Stomach (tissue), 9 donors: Measurements from ENCODE around the gene SMG9. TPM values are rescaled to one million over a fixed set of nuclear protein-coding genes. Genes with fewer than 3 reads are reported as not detected.
A peak's percentile ranks its signal among the peaks of the same experiment; 100 is the strongest.

Experiments used
- DNase-seq, 2 donors: peaks; one replicate each; pipeline versions ENCODE4 v3.0.0 to v3.0.0-alpha.2; 2013 to 2019
- H3K27ac ChIP-seq, 5 donors: fragments of 200-600 bp in 4 of 5; sonication (generic) in 4 of 5; one replicate each; pipeline ENCODE4 v1.5.1; 2013 to 2019; ENCODE audit warnings: mild to moderate bottlenecking in 1 of 5, moderate library complexity in 1 of 5
- H3K27me3 ChIP-seq, 3 donors: fragments of 200-600 bp; sonication (generic); one replicate each; pipeline ENCODE4 v1.5.1; 2017 to 2019; ENCODE audit warnings: mixed run types in 1 of 3
- H3K36me3 ChIP-seq, 4 donors: fragments of 200-600 bp; sonication (generic); 1 replicate in 3 of 4; 2 replicates in 1 of 4; pipeline ENCODE4 v1.5.1; 2016 to 2019
- H3K4me1 ChIP-seq, 4 donors: fragments of 200-600 bp; sonication (generic); one replicate each; pipeline ENCODE4 v1.5.1; 2016 to 2019
- H3K4me3 ChIP-seq, 4 donors: fragments of 200-600 bp; sonication (generic) in 3 of 4; one replicate each; pipeline ENCODE4 v1.5.1; 2016 to 2019; ENCODE audit warnings: mild to moderate bottlenecking in 1 of 4
- H3K9me3 ChIP-seq, 4 donors: fragments of 200-600 bp; sonication (generic); one replicate each; pipeline ENCODE4 v1.5.1; 2016 to 2019
- EP300 ChIP-seq: sonication (generic); formaldehyde crosslinking; IDR thresholded peaks from one replicate; pipeline ENCODE4 v1.6.1; 2017; ENCODE audit warnings: antibody characterized with exemption
- POLR2A ChIP-seq, 4 donors: fragments of 450-650 bp; IDR thresholded peaks; one replicate each; pipeline ENCODE4 v1.6.1; 2016; ENCODE audit warnings: antibody characterized with exemption in 4 of 4, control low read depth in 2 of 4, mild to moderate bottlenecking in 1 of 4, moderate library complexity in 1 of 4
- POLR2AphosphoS5 ChIP-seq, 3 donors: sonication (generic); formaldehyde crosslinking; IDR thresholded peaks; one replicate each; pipeline ENCODE4 v1.6.1; 2016; ENCODE audit warnings: antibody characterized with exemption in 3 of 3
- WGBS, 5 donors: extraction: QIAGEN DNeasy Blood & Tissue Kit in 3 of 5; methylation state at CpG; one replicate each; pipeline versions ENCODE4 v1.1.5 to v1.1.7; 2013 to 2018; 5-methylcytosine and 5-hydroxymethylcytosine counted together
- intact Hi-C: fragments of 100-400 bp; cut with DNase I; formaldehyde crosslinking; loops from one replicate; pipeline ENCODE4 v1.15.1; 2023; ENCODE audit warnings: low total_unique reads
- polyA plus RNA-seq, 3 donors: library from polyadenylated mRNA; stranded (reverse); fragments of 200-250 nt; gene quantifications; one replicate each; pipeline ENCODE4 v1.2.3, GENCODE V29; 2013
- total RNA-seq, 5 donors: library from RNA; depleted of rRNA; stranded (reverse); fragments of >200 nt; gene quantifications; one replicate each; pipeline versions ENCODE4 v1.1.0 to v1.2.3, GENCODE V29; 2014 to 2016
- TF ChIP-seq, protein P1 (sequence below), 7 experiments: fragments of 450-650 bp in 4 of 7; fragments of 200-600 bp in 3 of 7; sonication (generic) in 3 of 7; IDR thresholded peaks; one replicate each; pipeline ENCODE4 v1.5.1; 2016 to 2019; ENCODE audit warnings: antibody characterized with exemption in 7 of 7, control low read depth in 2 of 7, mild to moderate bottlenecking in 1 of 7
- donor health status: healthy with polysubstance abuse.
- donor health status: Bipolar disorder and iron deficiency.
- donor health status: healthy.

Gene SMG9
- total and polyA plus RNA-seq, 8 donors, result 3.5 to 59.4 (median 17.0) TPM

DNA sequence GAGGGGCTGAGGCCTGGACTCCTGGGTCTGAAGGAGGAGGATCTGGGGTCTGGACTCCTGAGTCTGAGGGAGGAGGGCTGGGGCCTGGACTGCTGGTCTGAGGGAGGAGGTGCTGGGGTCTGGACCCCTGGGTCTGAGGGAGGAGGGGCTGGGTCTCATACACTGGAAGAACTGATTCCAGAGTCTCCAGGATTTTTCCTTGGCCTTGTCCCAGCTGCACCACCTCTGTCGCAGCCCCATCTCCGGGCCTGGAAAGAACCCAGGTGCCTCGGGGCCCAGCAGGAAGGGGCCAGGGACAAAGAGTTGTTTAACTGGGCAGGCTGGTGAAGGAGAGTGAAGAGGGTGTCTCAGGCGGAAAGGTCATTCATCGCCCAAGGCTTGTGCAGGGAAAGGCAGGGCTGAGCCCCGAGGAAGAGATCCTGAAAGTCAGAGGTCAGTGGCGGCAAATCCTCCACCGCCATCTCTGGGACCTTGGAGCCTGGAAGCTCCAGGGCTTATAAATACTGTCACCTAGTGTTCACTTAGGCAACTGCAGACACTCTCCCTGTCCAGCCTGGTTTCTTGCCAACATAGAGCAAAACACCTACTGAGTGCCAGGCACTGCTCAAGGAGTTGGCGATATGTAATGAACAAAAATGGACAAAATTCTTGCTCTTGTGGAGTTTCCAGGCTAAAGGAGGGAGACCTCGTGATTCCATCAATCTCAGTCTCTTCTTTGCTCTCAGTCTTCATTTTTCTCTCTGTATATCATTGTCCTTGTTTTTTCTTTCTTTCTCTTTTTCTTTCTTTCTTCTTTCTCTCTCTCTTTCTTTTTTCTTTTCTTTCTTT, 30.4 kb upstream of the SMG9 start:
- WGBS, 5 donors, result 5 to 11% (median 8%) methylated on average over 10 of the region's 10 CpGs
- Histone ChIP-seq H3K4me1 (peaks cover 9 to 49% (median 13%) of the 10 kb centered on the region in 4 donors), H3K36me3 (no peaks in the 10 kb centered on the region), H3K4me3 (no peak overlapping the region), H3K27ac (peak overlapping the region; percentile 16 to 76 (median 59)), H3K27me3 (peaks cover 0 to 49% (median 0%) of the 10 kb centered on the region in 3 donors), H3K9me3 (no peaks in the 10 kb centered on the region)
- TF ChIP-seq, protein P1, sequence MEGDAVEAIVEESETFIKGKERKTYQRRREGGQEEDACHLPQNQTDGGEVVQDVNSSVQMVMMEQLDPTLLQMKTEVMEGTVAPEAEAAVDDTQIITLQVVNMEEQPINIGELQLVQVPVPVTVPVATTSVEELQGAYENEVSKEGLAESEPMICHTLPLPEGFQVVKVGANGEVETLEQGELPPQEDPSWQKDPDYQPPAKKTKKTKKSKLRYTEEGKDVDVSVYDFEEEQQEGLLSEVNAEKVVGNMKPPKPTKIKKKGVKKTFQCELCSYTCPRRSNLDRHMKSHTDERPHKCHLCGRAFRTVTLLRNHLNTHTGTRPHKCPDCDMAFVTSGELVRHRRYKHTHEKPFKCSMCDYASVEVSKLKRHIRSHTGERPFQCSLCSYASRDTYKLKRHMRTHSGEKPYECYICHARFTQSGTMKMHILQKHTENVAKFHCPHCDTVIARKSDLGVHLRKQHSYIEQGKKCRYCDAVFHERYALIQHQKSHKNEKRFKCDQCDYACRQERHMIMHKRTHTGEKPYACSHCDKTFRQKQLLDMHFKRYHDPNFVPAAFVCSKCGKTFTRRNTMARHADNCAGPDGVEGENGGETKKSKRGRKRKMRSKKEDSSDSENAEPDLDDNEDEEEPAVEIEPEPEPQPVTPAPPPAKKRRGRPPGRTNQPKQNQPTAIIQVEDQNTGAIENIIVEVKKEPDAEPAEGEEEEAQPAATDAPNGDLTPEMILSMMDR (IDR thresholded peaks at IDR 0.05), result peak in 5 of 7 experiments; percentile 90 to 96 (median 93)
- TF ChIP-seq POLR2AphosphoS5 (IDR thresholded peaks at IDR 0.05), result no peak
- intact Hi-C loops, result loop anchor here (5.0 kb wide), 1 partner anchor 38 kb away; no protein-coding TSS in a partner anchor
- DNase-seq, result peak; percentile 58 to 84

DNA sequence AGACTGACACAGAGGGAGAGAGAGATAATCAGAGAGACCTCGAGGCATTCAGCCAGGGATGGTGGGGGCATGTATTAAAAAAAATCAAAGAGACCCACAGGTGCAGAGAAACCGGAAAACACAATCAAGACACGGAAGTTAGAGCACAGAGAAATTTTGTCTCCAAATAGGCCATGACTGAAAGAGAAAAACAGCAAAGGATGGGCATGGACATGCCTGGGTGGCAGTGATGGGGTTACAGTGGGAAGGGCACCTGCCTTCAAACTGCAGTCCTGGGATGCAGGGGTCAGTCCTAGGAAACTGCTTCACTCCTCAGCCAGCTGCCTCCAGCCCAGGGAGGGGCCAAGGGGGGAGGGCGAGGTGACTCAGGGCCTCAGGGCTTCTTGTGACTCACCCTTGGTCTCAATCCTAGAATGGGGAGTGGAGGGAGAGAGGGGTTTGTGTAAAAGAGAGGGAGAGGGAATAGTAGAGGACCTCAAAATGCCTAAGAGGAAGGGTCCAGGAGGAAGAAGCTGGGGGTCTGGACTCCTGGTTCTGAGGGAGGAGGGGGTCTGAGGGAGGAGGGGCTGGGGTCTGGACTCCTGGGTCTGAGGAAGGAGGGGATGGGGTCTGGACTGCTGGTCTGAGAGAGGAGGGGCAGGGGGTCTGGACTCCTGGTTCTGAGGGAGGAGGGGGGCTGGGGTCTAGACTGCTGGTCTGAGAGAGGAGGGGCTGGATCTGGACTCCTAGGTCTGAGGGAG, 29.6 kb upstream of the SMG9 start:
- Histone ChIP-seq H3K27me3 (peaks cover 0 to 45% (median 0%) of the 10 kb centered on the region in 3 donors), H3K4me1 (peaks cover 12 to 57% (median 19%) of the 10 kb centered on the region in 4 donors), H3K4me3 (no peak overlapping the region), H3K36me3 (no peaks in the 10 kb centered on the region), H3K9me3 (no peaks in the 10 kb centered on the region), H3K27ac (peak overlapping the region; percentile 16 to 76 (median 59))
- intact Hi-C loops, result loop anchor here (5.0 kb wide), 1 partner anchor 37 kb away; no protein-coding TSS in a partner anchor
- 30 to 60% (median 53%) methylated on average over 4 of the region's 4 CpGs for WGBS, 5 donors
- peak; percentile 62 to 84 for DNase-seq
- TF ChIP-seq POLR2AphosphoS5 (IDR thresholded peaks at IDR 0.05), result peak in 2 of 3 donors; percentile 39 to 41
- TF ChIP-seq, protein P1 (IDR thresholded peaks at IDR 0.05), result no peak

DNA sequence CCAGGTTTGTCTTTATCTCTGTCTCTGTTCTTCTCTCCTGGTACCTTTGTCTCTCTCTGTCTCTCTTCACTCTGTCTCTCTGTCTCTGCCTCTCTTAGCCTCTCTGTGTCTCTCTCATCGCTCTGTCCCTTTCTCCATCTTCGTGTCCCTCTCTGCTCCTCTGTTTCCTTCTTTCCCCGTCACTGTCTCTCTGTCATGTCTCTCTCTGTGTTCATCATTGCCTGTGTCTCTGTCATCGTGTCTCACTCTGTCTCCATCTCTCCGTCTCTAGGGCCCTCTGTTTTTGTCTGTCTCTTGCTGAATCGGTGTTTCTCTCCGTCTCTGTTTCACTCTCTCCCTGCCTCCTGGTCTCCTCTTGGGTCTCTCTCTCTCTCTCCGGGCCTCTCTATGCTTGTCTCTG, 28.9 kb upstream of the SMG9 start:
- no peak for DNase-seq
- Histone ChIP-seq H3K36me3 (no peaks in the 10 kb centered on the region), H3K27me3 (peaks cover 0 to 51% (median 0%) of the 10 kb centered on the region in 3 donors), H3K9me3 (no peaks in the 10 kb centered on the region), H3K4me1 (peaks cover 18 to 65% (median 26%) of the 10 kb centered on the region in 4 donors), H3K27ac (peak overlapping the region in 2 of 5 donors; percentile 69 to 76), H3K4me3 (no peak overlapping the region)
- intact Hi-C loops, result loop anchor here (5.0 kb wide), 1 partner anchor 36 kb away; no protein-coding TSS in a partner anchor
- WGBS, 5 donors, result 91 to 96% (median 94%) methylated on average over 8 of the region's 8 CpGs
- no peak for TF ChIP-seq POLR2A (IDR thresholded peaks at IDR 0.05)
- TF ChIP-seq, protein P1 (IDR thresholded peaks at IDR 0.05), result no peak
- no peak for TF ChIP-seq POLR2AphosphoS5 (IDR thresholded peaks at IDR 0.05)
- no peak for TF ChIP-seq EP300

DNA sequence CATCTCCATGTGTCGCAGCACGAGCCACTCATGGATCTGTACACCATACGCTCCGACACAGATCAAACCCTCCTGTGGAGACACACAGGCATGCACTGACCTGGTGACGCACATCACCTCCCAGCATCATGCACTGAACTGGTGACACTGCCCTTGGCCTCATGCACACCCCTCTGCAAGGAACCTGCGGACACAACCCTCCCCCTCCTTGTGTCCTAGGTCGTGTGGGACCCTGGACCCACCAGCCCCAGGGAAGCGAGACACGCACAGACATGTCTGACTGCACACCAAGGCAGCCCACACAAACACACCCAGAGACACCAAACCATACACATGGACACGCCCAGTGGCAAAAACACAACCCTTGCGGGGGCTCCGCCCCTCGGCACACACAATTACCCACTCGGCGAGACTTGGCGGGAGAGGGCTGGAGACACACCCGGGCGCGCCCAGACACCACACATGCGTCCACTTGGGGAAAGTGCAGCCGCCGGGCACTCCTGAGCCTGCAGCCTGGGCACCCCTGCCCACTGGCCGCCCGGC, 28.0 kb upstream of the SMG9 start:
- 34 to 72% (median 44%) methylated on average over 13 to 24 of the region's 24 CpGs for WGBS, 5 donors
- DNase-seq, result peak; percentile 65 to 67
- Histone ChIP-seq H3K27ac (peak overlapping the region in 3 of 5 donors; percentile 18 to 34 (median 27)), H3K36me3 (no peaks in the 10 kb centered on the region), H3K27me3 (peaks cover 0 to 54% (median 0%) of the 10 kb centered on the region in 3 donors), H3K9me3 (no peaks in the 10 kb centered on the region), H3K4me1 (peaks cover 25 to 74% (median 35%) of the 10 kb centered on the region in 4 donors), H3K4me3 (peak overlapping the region in 1 of 4 donors; percentile 16)
- TF ChIP-seq POLR2AphosphoS5 (IDR thresholded peaks at IDR 0.05) (peak in 1 of 3 donors; percentile 19), POLR2A (IDR thresholded peaks at IDR 0.05) (no peak)
- intact Hi-C loops, result loop anchor here (5.0 kb wide), 1 partner anchor 35 kb away; no protein-coding TSS in a partner anchor
